Fibroblast of mammary gland (primary cell): ENCODE data around the gene TBC1D12.
A peak's percentile ranks its signal among the peaks of the same experiment; 100 is the strongest.

ENCODE experiments used
- DNase-seq: peaks from one replicate; pipeline ENCODE4 v3.0.0-alpha.2; 2010; ENCODE audit warnings: low read depth
- H3K4me3 ChIP-seq: 2 replicates; pipeline ENCODE4 v1.5.1; 2011; ENCODE audit warnings: low read depth, mild to moderate bottlenecking, low read length, moderate library complexity; ENCODE audit not compliant: control insufficient read depth
- TF ChIP-seq, protein P1 (sequence below): conservative IDR thresholded peaks from 2 replicates; pipeline ENCODE4 v1.5.1; 2011; ENCODE audit warnings: low read depth, low read length, inconsistent platforms; ENCODE audit not compliant: control insufficient read depth, insufficient read depth

The TBC1D12 gene

DNA sequence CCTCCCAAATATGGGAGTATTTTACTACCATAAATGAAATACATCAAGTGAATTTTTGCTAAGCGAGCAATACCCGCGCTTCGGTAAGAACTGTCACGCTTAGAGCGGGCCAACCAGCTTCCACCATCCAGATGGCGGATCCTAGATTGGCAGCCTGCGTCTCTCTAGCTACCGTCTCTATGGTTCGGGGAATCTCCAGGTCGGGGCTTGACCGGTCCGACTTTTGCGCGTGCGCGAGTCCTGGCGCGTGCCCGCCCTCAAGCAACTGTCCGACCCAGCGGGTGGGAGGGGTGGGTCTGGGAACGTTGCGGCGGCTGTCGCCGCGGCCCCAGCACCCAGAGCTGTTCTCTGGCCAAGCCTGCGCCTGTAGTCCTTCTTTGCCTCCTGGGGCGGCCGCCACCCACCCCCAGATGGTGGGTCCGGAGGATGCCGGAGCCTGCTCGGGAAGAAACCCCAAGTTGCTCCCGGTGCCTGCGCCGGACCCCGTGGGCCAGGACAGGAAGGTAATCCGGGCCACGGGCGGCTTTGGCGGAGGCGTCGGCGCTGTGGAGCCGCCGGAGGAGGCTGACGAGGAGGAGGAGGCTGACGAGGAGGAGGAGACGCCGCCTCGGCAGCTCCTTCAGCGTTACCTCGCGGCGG lies at the start of gene TBC1D12:
Gene TBC1D12 (plus strand): TSS at position 338 of the 639 bp plus-strand sequence. CDS start 73 bp downstream, at position 411.
- peak within 1 kb of the TSS; percentile 72 for H3K4me3 ChIP-seq
- DNase-seq = peak; percentile 97
- TF ChIP-seq, protein P1, sequence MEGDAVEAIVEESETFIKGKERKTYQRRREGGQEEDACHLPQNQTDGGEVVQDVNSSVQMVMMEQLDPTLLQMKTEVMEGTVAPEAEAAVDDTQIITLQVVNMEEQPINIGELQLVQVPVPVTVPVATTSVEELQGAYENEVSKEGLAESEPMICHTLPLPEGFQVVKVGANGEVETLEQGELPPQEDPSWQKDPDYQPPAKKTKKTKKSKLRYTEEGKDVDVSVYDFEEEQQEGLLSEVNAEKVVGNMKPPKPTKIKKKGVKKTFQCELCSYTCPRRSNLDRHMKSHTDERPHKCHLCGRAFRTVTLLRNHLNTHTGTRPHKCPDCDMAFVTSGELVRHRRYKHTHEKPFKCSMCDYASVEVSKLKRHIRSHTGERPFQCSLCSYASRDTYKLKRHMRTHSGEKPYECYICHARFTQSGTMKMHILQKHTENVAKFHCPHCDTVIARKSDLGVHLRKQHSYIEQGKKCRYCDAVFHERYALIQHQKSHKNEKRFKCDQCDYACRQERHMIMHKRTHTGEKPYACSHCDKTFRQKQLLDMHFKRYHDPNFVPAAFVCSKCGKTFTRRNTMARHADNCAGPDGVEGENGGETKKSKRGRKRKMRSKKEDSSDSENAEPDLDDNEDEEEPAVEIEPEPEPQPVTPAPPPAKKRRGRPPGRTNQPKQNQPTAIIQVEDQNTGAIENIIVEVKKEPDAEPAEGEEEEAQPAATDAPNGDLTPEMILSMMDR = no peak

DNA sequence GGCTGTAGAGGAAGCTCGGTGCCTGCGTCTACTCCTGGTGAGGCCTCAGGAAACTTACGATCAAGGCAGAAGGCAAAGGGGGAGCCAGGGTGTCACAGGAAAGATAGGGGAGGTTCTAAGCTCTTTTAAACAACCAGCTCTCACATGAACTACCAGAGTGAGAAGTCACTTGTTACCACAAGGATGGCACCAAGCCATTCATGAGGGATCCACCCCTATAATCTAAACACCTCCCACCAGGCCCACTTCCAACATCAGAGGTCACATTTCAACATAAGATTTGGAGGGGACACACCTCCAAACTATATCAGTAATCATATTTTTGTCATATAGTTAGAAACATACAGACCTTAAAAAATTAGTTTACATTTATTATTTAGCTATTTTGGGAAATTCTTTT lies 49.0 kb upstream of the TBC1D12 start:
- peak; percentile 28 for DNase-seq
- H3K4me3 ChIP-seq = no peak overlapping the region
- TF ChIP-seq, protein P1 = no peak

DNA sequence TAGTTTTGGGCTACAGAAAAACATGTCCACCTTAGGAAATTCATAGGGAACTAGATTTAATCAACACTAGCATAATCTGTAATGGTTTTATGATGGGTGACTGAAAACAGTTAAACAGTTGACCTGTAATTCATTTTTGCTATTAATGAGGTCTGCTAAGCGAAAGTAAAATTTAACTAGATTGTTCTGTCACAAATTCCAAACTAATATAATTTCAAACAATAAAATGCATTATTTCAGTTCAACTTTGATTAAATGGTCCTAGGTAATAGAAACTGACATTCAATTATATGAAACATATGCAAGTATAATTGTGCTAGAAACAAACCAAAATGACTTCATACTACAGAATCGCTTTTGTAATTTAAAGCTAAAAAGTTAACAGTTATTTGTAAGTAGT lies 46.5 kb upstream of the TBC1D12 start:
- no peak overlapping the region for H3K4me3 ChIP-seq
- TF ChIP-seq, protein P1 = no peak

DNA sequence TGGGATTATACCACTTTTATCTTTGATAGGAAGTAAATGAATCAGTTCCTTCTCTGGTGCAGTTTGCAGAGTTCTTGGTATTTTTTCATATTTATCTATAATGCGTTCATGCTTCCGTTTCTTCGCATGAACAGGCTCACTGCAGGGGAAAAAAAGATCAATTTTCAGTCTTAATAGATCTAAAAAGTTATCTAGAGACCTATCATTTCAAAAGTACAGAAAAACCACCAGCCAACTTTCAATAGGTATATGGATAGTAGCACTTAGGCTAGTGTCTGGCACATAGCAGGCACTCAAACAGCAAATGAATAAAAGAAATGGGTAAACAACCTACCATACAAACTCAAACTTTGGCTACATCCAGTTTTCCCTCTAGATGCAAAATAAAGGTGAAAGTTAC lies 45.1 kb upstream of the TBC1D12 start:
- TF ChIP-seq, protein P1 = no peak
- no peak for DNase-seq
- H3K4me3 ChIP-seq = no peak overlapping the region

More for the DNA sequence above, 46.5 kb upstream of the TBC1D12 start:
- no peak for DNase-seq

DNA sequence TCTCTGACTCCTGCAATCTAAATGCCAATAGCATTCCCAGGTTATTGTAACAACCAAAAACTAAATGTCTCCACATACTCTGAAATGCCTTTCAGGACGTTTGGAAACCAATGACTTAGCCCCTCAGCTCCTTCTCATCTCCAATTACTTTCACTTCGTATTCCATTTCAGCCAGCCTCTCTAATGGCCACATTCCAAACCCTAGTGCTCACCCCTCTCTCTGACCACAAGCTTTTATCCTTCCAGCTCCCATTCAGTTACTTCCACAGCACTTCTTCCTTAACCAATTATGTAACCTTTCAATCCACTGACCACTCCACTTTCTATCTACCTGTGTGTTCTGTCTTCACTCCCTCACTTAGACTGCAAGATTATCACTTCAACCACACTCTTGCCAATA lies 43.9 kb upstream of the TBC1D12 start:
- DNase-seq = peak; percentile 92
- H3K4me3 ChIP-seq = peak overlapping the region; percentile 8
- TF ChIP-seq, protein P1 = no peak

DNA sequence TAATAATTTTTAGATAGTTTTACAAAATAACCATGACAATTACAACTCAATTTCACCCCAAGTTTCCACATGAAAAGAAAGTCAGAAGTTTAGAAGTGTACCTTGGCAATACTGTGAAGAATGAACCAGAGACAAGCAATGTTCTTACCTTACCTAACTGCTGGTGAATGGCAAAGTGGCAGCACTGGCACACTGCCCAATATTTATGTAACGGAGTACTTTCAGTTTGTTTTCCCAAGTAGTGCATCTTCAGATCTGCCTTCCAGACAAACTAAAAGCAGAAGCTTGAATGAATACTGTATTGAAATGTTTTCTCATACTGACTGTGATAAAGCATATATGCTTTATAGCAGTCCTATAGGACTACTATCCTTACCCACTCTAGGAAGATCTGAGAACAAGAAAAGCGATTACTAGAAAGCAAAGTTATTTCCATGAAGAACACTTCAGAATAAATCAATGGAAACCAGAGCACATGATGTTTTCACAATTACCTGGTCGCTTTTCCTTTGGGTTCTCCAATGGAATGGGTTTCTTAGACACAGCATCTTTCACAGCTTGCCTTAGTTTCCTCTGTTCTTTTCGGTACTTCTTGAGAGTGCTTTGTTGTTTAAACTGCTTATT lies 41.1 kb upstream of the TBC1D12 start:
- H3K4me3 ChIP-seq = peak overlapping the region; percentile 96
- TF ChIP-seq, protein P1 = no peak
- peak; percentile 30 for DNase-seq
